HG03575 (cell line): Measurements from ENCODE around the gene ZNF175.

ENCODE experiments used
- ATAC-seq: cut with Tn5 transposase; IDR thresholded peaks from one replicate; pipeline ENCODE4 v1.9.1; 2021; ENCODE audit not compliant: unreplicated experiment, insufficient number of reproducible peaks, low FRiP score; ENCODE audit errors: extremely low read depth

ZNF175 gene

GRCh38 chr19:51570962-51571575 is at the start of gene ZNF175:
ZNF175 (plus strand) TSS chr19:51571283; CDS start chr19:51573330, 2,047 bp downstream.
- no peak for ATAC-seq

- no peak for ATAC-seq
These were observed 49.7 kb upstream of the ZNF175 start for GRCh38 chr19:51521357-51521756.

GRCh38 chr19:51521781-51522180 is 49.3 kb upstream of the ZNF175 start:
- no peak for ATAC-seq

- ATAC-seq, result no peak
These were observed 46.3 kb upstream of the ZNF175 start for GRCh38 chr19:51524666-51525264.

- ATAC-seq, result no peak
These were observed 45.4 kb upstream of the ZNF175 start for GRCh38 chr19:51525651-51526050.

- ATAC-seq, result no peak
These were observed 41.8 kb upstream of the ZNF175 start for GRCh38 chr19:51529301-51529700.

GRCh38 chr19:51530616-51531015 is 40.5 kb upstream of the ZNF175 start:
- no peak for ATAC-seq

- no peak for ATAC-seq
These were observed 39.5 kb upstream of the ZNF175 start, which contains the start of gene SIGLEC6 for GRCh38 chr19:51531349-51532315. SIGLEC6 (minus strand) TSS chr19:51531670; CDS start chr19:51531648, 22 bp downstream.

- ATAC-seq, result no peak
These were observed 35.5 kb upstream of the ZNF175 start for GRCh38 chr19:51535535-51535934.

- ATAC-seq, result no peak
These were observed 31.2 kb upstream of the ZNF175 start for GRCh38 chr19:51539821-51540366.

- ATAC-seq, result no peak
These were observed 29.4 kb upstream of the ZNF175 start for GRCh38 chr19:51541458-51542357.

- no peak for ATAC-seq
These were observed 28.4 kb upstream of the ZNF175 start for GRCh38 chr19:51542699-51543098.

- ATAC-seq, result no peak
These were observed 27.0 kb upstream of the ZNF175 start for GRCh38 chr19:51544038-51544437.

GRCh38 chr19:51546107-51546649 is 24.9 kb upstream of the ZNF175 start:
- ATAC-seq, result no peak

GRCh38 chr19:51546650-51547396 is 24.3 kb upstream of the ZNF175 start:
- no peak for ATAC-seq

- no peak for ATAC-seq
These were observed 23.5 kb upstream of the ZNF175 start for GRCh38 chr19:51547397-51548212.

GRCh38 chr19:51548213-51548651 is 22.9 kb upstream of the ZNF175 start:
- ATAC-seq, result no peak
